ENCODE data around the gene STK32B.

The STK32B gene

DNA sequence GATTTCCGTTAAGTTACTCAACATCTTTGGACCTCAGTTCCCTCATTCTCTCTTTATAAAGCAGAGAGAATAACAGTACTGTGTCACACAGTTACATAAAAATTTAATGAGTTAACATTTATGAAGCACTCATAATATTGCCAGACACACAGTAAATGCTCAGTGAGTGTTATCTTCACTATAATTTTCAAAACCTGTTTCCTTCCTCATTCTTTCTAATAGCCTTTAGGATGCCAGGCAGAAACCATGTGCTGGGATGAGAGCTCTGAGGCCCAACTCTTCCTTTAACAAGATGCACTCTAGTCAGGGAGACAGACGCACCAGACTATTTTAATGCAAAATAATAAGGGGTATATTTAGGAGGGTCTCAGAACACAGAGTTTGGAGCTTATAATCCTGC lies 208.2 kb downstream of the STK32B start:
- no peak for DNase-seq (ENCODE audit: low read depth)
- no peak overlapping the region for H3K4me3 ChIP-seq (replicated peaks; ENCODE audit: low read depth, low read length)
- TF ChIP-seq, protein P1, sequence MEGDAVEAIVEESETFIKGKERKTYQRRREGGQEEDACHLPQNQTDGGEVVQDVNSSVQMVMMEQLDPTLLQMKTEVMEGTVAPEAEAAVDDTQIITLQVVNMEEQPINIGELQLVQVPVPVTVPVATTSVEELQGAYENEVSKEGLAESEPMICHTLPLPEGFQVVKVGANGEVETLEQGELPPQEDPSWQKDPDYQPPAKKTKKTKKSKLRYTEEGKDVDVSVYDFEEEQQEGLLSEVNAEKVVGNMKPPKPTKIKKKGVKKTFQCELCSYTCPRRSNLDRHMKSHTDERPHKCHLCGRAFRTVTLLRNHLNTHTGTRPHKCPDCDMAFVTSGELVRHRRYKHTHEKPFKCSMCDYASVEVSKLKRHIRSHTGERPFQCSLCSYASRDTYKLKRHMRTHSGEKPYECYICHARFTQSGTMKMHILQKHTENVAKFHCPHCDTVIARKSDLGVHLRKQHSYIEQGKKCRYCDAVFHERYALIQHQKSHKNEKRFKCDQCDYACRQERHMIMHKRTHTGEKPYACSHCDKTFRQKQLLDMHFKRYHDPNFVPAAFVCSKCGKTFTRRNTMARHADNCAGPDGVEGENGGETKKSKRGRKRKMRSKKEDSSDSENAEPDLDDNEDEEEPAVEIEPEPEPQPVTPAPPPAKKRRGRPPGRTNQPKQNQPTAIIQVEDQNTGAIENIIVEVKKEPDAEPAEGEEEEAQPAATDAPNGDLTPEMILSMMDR (IDR thresholded peaks at IDR 0.05; ENCODE audit: low read length, missing control alignments): no peak

GRCh38 chr4:5260121-5260520 lies 208.8 kb downstream of the STK32B start:
- H3K4me3 ChIP-seq (replicated peaks; ENCODE audit: low read depth, low read length): no peak overlapping the region
- TF ChIP-seq, protein P1 (IDR thresholded peaks at IDR 0.05; ENCODE audit: low read length, missing control alignments): no peak

GRCh38 chr4:5261866-5262265 lies 210.6 kb downstream of the STK32B start:
- TF ChIP-seq, protein P1 (IDR thresholded peaks at IDR 0.05; ENCODE audit: low read length, missing control alignments): no peak
- DNase-seq (ENCODE audit: low read depth): no peak
- no peak overlapping the region for H3K4me3 ChIP-seq (replicated peaks; ENCODE audit: low read depth, low read length)

More at GRCh38 chr4:5260121-5260520, 208.8 kb downstream of the STK32B start:
- DNase-seq (ENCODE audit: low read depth): no peak

DNA sequence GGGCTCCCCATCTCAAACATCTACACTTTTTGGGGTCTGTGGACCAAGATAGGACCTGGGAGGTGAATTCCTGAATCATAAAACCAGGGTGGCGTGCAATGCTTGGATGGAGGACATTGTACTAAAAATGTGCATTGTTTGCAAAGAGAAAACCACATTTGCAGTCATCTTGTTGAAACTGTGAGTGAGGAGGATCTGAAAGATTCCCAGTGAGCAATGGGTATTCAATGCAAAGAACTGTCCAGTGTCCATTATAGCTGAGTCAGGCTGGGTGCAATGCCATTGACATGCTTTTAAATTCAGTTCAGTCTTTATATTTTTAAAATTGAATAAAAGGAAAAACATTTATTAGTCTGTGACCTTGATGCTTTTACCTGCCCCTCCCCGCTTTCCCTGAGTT lies 215.7 kb downstream of the STK32B start:
- TF ChIP-seq, protein P1 (IDR thresholded peaks at IDR 0.05; ENCODE audit: low read length, missing control alignments): no peak
- no peak for DNase-seq (ENCODE audit: low read depth)
- no peak overlapping the region for H3K4me3 ChIP-seq (replicated peaks; ENCODE audit: low read depth, low read length)

DNA sequence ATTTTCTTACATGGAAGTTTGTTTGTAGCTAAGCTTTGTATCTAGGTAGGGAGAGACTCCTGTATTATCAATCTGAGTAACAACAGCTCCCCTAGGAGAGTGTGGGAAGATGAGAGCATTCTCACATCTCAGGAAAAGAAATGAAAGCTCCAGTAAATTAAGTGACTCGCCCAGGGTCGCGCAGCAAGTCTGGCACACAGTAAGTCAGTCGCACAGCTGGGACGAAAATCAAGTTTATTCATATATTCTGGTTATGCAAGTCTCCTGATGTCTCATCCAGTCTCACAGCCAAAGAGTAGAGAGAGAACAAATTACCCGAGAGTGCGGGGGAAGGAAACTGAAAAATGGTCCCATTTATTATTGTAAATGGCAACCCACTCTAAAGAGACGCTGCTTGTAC lies 216.1 kb downstream of the STK32B start:
- DNase-seq (ENCODE audit: low read depth): no peak
- no peak overlapping the region for H3K4me3 ChIP-seq (replicated peaks; ENCODE audit: low read depth, low read length)
- TF ChIP-seq, protein P1 (IDR thresholded peaks at IDR 0.05; ENCODE audit: low read length, missing control alignments): no peak

DNA sequence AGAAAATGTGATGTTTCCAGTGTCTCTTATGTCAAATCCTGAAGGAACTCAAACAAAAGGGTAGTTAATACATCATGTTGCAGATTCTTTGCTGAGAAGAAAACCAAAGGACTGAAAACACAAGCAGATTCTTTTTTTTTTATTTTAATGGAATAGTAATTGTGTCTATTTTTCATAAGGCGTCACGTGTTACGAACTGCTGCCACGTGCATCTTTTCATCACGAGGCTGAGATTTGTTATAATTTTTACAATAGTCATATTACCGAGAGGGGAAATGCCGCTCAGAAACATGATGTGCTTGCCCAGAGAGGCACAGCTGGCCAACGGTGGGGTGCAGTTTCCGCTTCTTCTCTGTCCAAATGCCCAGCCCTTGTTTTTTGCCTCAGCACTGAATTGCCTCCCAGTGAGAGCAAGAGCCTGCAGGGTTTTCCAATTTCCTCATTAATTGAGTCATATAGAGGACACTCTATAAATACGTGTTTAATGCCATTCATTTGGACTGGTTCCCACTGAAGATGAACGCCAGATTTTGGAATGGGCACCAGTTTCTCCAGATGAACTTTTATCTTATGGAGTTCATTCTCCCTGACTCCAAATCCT lies 225.3 kb downstream of the STK32B start:
- TF ChIP-seq, protein P1 (IDR thresholded peaks at IDR 0.05; ENCODE audit: low read length, missing control alignments): no peak
- DNase-seq (ENCODE audit: low read depth): no peak

GRCh38 chr4:5277079-5277478 lies 225.8 kb downstream of the STK32B start:
- TF ChIP-seq, protein P1 (IDR thresholded peaks at IDR 0.05; ENCODE audit: low read length, missing control alignments): no peak
- DNase-seq (ENCODE audit: low read depth): no peak
- H3K4me3 ChIP-seq (replicated peaks; ENCODE audit: low read depth, low read length): no peak overlapping the region

More for the DNA sequence above, 225.3 kb downstream of the STK32B start:
- no peak overlapping the region for H3K4me3 ChIP-seq (replicated peaks; ENCODE audit: low read depth, low read length)
